Fibroblast of mammary gland (primary cell): Measurements from ENCODE around the gene SLC13A2.

ENCODE experiments used
- DNase-seq: peaks from one replicate; pipeline ENCODE4 v3.0.0-alpha.2; 2010; ENCODE audit warnings: low read depth
- H3K4me3 ChIP-seq: 2 replicates; pipeline ENCODE4 v1.5.1; 2011; ENCODE audit warnings: low read depth, mild to moderate bottlenecking, low read length, moderate library complexity; ENCODE audit not compliant: control insufficient read depth
- TF ChIP-seq, protein P1 (sequence below): conservative IDR thresholded peaks from 2 replicates; pipeline ENCODE4 v1.5.1; 2011; ENCODE audit warnings: low read depth, low read length, inconsistent platforms; ENCODE audit not compliant: control insufficient read depth, insufficient read depth

The SLC13A2 gene

GRCh38 chr17:28508211-28508724 is 34.8 kb downstream of the SLC13A2 start:
- no peak overlapping the region for H3K4me3 ChIP-seq
- TF ChIP-seq, protein P1, sequence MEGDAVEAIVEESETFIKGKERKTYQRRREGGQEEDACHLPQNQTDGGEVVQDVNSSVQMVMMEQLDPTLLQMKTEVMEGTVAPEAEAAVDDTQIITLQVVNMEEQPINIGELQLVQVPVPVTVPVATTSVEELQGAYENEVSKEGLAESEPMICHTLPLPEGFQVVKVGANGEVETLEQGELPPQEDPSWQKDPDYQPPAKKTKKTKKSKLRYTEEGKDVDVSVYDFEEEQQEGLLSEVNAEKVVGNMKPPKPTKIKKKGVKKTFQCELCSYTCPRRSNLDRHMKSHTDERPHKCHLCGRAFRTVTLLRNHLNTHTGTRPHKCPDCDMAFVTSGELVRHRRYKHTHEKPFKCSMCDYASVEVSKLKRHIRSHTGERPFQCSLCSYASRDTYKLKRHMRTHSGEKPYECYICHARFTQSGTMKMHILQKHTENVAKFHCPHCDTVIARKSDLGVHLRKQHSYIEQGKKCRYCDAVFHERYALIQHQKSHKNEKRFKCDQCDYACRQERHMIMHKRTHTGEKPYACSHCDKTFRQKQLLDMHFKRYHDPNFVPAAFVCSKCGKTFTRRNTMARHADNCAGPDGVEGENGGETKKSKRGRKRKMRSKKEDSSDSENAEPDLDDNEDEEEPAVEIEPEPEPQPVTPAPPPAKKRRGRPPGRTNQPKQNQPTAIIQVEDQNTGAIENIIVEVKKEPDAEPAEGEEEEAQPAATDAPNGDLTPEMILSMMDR: no peak
- DNase-seq: no peak

DNA sequence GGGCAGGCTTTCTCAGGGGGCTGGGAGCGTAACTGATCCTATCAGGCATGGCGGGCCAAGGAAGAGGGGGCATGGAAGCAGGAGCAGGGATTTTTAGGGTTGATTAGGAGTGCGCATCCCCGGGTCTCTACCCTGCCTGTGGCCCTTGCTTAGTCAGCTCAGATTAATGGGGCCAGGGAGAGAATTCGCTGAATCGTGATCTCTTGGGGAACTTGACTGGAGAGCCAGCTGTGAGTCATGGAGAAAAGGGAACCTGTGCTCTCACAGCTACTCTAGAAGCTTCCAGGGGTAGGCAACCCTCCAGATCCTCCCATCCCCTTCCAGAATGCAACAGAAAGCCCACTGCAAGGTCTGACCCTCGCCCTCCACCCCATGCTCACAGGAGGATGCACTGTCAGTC is 36.3 kb downstream of the SLC13A2 start:
- no peak overlapping the region for H3K4me3 ChIP-seq
- TF ChIP-seq, protein P1: no peak
- no peak for DNase-seq

DNA sequence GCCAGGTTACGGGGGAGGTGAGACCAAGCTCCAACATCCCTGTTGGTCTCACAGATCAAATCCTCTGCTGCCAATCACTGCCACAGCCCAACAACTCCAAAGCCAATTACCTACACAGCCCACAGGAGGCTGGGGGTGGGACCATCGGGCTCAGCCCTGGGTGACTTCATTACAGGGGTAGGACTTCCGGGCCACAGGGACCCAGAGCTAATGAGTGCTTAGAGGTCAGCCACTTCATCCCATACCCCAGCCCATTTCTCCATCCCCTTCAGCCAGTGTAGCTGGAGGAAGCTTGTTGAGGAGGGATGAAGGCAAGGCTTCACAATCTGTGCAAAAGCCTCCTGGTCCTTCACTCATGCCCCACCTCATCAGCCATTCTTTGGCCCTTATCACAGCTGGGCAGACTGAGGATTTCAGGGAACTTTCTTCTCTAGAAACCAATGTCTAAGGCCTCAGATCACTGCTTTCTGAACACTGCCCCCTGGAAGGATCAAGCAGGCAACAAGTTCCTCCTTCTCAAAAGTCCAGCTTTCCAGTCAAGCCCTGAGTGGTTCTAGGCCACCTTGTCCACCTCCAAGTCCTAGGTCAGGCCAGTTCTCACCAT is 38.5 kb downstream of the SLC13A2 start:
- TF ChIP-seq, protein P1: no peak
- no peak for DNase-seq
- no peak overlapping the region for H3K4me3 ChIP-seq

DNA sequence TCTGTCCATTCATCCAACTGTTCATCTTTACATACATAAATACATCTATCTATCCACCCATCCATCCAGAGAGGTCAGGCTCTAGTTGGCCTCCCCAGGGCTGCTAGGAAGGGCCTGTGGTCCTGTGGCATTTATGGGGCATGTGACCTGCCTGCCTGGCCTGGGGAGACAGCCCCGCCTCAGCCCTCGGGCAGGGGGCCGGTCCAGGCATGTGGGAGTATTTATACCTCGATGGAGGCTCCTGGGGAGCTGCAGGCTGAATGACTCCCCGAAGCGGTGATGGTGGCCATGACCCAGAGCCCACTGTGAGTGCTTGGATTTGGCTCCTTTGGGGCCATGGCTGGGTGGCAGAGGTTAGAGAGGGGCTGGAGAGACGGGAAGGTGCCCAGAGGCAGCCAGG is 40.0 kb downstream of the SLC13A2 start:
- no peak for DNase-seq
- TF ChIP-seq, protein P1: no peak
- no peak overlapping the region for H3K4me3 ChIP-seq

DNA sequence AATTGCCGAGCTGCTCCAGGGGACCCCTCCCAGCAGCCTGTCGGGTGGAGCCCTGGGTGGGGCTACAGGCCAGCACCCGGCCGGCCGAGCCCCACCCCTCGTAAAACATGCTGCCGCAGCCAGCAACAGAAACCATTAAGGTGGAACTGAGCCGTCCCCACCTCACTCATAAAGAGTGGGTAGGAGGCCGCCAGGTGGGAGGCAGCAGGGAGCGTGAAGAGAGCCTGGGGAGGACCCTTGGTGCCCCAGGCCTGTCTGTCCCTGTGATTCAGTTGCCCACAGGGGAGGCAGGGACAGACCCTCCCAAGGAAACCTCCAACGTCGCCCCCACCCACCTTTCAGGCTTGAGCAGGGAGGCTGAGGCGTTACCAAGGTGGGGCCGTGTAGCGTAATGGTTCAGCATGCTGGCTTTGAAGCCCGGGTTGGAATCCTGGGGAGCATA is 41.1 kb downstream of the SLC13A2 start:
- H3K4me3 ChIP-seq: no peak overlapping the region
- TF ChIP-seq, protein P1: no peak
- DNase-seq: no peak

DNA sequence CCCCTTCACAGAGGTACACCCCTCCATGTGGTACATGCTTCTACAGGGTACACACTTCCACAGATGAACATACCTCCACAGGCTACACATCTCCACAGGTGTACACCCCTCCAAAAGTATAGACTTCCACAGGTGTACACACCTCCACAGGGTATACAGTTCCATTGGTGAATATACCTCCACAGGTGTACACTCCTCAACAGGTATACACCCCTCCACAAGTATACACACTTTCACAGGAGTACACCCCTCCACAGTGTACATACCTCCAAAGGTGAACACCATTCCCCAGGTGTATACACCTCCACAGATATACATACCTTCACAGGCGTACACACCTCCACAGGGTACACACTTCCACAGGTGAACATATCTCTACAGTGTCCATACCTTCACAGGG is 42.1 kb downstream of the SLC13A2 start:
- DNase-seq: no peak
- H3K4me3 ChIP-seq: no peak overlapping the region
- TF ChIP-seq, protein P1: no peak

GRCh38 chr17:28518132-28518531 is 44.7 kb downstream of the SLC13A2 start:
- H3K4me3 ChIP-seq: no peak overlapping the region
- TF ChIP-seq, protein P1: no peak
- DNase-seq: no peak
